NCI-H187 treated with DMSO at 0.1 percent for 48 hours (cell line): ENCODE results near the gene POLR2L.

Experiments used
- DNase-seq: peaks from one replicate; lab custom pipeline; 2025; lab: John Stamatoyannopoulos, UW

Gene POLR2L

GRCh38 chr11:838441-839279 is 3.7 kb downstream of the POLR2L start:
- DNase-seq: no peak

GRCh38 chr11:837990-838307 is 4.4 kb downstream of the POLR2L start:
- DNase-seq: no peak

- no peak for DNase-seq
These were observed 4.9 kb downstream of the POLR2L start for GRCh38 chr11:837189-837989.

- DNase-seq: no peak
These were observed 5.6 kb downstream of the POLR2L start for GRCh38 chr11:836700-837099.

- no peak for DNase-seq
These were observed 6.1 kb downstream of the POLR2L start for GRCh38 chr11:836274-836673.

GRCh38 chr11:834371-835316 is 7.7 kb downstream of the POLR2L start:
- DNase-seq: no peak

GRCh38 chr11:833849-834311 is 8.4 kb downstream of the POLR2L start:
- DNase-seq: no peak

- DNase-seq: no peak
These were observed 9.1 kb downstream of the POLR2L start for GRCh38 chr11:833114-833791.

GRCh38 chr11:832529-833113 is 9.7 kb downstream of the POLR2L start, which contains the start of gene CD151:
TSS of gene CD151 (plus strand) at chr11:832952. CDS start at chr11:836070, 3,118 bp downstream.
- DNase-seq: no peak

GRCh38 chr11:831961-832528 is 10.3 kb downstream of the POLR2L start:
- DNase-seq: no peak

- no peak for DNase-seq
These were observed 11.0 kb downstream of the POLR2L start for GRCh38 chr11:831118-831864.

GRCh38 chr11:830295-831117 is 11.8 kb downstream of the POLR2L start:
- DNase-seq: peak; percentile 64

- DNase-seq: no peak
These were observed 12.5 kb downstream of the POLR2L start for GRCh38 chr11:829847-830294.

GRCh38 chr11:829176-829846 is 13.0 kb downstream of the POLR2L start:
- DNase-seq: no peak

GRCh38 chr11:828506-829175 is 13.7 kb downstream of the POLR2L start:
- no peak for DNase-seq

GRCh38 chr11:827897-828192 is 14.5 kb downstream of the POLR2L start, which contains the start of gene CRACR2B:
TSS of gene CRACR2B (plus strand) at chr11:827919. CDS start at chr11:828608, 689 bp downstream.
- DNase-seq: no peak

- no peak for DNase-seq
These were observed 15.0 kb downstream of the POLR2L start for GRCh38 chr11:827146-827896.
